M059J (cell line): ENCODE measurements around the gene SLC8A1. TPM values are rescaled to one million over a fixed set of nuclear protein-coding genes. Genes with fewer than 3 reads are reported as not detected.

Experiments used
- DNase-seq: peaks from one replicate; pipeline ENCODE4 v3.0.0-alpha.2; 2012; ENCODE audit warnings: low read depth
- total RNA-seq: library from RNA; depleted of rRNA; stranded (reverse); fragments of >200 nt; shearing (Covaris generic); gene quantifications from 2 replicates; pipeline ENCODE4 v1.2.3, GENCODE V29; 2014

SLC8A1 gene
- total RNA-seq, 1 experiment from 2014 or later: 1.9 TPM

DNA sequence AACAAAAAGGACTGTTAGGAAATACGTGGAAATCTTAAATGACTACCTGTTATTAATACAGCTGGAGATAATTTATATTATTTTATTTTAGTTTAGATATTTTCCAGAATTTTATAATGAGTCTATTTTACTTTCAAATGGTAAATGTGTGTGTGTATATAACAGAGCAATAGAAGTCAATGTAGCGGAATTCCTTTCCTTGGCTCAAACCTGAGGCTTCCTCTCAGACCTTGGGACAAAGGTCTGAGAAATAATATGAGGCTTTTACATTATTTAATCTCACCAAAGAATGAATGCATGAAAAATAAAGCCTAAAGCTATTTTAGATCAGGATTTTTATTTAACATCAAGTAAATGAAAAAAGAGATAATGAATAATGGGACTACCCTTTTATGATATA lies 65.7 kb downstream of the SLC8A1 start:
- peak; percentile 51 for DNase-seq

DNA sequence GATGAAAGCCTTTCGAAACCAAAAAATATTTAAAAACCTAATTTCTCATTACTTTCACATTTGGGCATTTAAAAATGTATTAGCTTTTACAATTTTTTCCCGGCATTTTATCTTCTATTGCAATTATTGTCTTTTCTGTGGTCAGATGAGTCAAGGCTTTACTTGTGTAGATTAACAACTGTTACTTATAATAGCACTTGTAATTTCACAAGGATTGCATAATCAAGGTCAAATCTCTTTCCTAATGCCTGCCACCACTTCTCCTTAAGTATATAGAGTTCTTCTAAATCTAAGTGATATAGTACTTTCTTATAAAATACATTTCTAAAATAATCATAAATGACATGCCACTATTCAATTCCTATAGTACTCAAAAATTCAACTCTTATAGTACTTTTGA lies 67.2 kb downstream of the SLC8A1 start:
- DNase-seq: peak; percentile 67

DNA sequence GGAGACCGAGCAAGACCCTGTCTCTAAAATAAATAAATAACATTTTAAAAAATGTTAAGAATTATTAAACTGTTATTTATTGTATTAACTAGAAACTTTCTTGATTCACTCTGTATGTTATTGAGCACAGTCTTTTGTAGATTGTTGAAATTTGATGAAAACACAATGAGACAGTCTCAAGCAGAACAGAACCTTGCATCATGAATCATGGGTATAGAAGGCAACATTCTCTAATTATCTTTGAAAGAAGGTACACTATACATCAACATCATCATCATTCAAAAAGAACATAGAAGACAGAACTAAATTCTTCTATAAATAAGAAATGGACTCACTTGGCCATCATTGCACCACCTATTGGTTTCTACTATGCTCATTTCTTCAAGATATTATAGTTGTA lies 67.7 kb downstream of the SLC8A1 start:
- DNase-seq: no peak

DNA sequence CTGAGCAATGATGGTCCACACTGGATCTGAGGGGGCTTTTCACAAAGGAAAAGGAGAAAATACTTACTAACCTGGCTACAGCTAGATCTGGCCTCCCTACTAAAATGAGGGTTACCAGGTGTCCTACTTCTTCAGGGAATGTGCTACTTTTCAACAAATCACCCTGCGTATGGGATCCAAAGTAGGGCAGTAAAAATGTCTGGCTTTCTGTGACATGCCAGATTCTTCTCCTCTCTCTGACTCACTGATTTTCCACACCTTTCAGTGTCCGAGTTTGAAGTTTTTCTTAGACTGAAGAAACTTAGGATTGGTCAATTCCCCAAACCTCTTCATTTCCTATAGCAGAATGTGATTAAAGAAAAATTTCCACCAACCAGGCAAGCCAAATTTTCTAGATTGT lies 71.2 kb downstream of the SLC8A1 start:
- no peak for DNase-seq

DNA sequence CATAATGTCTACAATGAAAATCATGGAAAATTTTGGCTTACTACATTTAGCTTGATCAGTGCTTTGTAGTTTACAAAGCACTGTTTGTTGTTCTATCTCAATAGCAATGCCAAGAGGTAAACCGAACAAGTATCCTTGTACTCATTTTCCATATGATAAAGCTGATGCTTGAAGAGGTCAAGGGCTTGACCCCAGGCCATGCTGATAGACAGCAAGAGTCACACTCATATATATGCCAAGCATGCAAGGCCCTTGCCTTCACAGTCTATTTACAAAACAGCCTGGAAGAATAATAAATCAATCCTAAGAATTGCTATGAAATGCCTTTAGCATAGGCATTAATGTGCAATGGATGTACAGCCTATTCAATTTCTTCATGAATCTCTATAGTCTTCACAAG lies 71.8 kb downstream of the SLC8A1 start:
- no peak for DNase-seq

DNA sequence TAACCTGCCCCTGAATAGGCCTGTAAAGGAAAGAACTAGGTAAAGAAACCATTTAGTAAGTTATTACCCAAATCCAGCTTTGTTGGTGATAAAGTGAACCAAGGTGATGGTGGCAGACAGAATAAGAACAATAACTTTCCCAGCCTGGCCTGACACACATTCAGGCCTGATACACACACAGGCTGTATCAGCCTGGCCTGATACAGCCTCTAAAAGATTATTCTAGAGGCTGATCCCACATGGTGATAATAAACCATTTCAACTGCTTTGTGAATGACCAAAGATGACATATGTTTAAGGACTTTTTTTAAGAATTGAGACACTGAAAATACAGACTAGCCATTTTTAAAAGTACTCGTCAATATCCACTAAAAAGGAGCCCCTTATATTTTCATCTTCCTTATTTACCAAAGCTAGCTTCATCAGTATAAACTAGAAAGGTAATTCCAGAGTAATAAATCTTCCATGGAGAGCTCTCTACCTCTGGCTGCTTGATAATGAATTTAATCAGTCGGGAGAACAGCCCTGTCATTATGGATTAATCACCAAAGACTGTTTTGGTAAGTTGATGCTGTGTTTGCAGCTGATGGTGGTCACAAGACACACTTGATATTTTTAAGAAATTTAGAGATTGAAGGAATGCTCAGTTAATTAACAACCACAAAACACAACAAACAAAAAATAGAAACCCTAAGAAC lies 77.2 kb downstream of the SLC8A1 start:
- DNase-seq: no peak

DNA sequence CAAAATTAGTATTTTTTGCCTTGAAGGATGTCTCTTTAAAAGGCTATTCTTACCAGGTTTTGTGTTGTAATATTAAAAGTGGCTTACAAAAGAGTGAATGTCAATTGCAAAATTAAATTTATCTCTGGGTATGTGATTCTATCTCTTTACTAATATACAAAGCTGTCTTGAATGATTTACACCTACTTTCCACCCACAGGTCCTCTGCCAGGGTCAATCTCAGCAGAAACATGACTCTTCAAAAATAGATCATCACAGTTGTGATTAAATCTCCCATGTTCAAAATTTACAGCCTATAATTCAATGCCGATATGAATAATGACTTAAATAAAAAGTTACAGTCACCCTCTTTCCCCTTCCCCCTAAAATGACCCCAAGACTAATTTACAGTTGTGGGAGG lies 78.8 kb downstream of the SLC8A1 start:
- no peak for DNase-seq

DNA sequence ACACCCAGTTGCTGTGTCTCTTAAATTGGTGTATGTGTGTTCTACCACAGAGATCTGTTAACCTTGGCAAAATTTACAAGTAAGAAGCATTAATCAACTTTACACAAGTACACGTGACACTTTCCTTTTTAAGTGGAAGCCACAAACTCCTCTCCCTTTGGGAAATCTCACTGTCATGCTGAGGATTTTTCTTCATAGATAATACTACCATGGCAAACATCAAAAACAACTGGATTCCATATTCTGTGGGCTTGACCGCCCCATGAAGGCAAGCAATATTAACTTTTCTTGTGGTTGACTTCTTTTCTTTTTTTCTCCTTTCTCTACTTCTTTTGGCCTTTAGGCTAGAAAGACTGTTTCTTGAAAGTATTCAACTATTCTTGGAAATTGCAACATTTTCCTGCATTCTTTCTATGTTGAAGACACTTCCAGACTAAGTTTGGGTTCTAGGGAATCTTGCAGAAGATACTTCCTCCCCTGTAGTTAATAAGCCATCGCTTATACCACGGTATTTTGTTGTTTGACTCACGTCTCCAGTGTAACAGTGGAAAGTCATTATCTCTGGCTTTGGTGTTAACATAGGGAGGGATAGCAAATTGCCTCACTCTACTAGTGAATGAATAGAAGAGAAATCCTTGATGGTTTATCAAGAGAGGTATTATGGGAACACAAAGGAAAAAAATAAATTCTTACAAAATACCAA lies 79.5 kb downstream of the SLC8A1 start:
- DNase-seq: peak; percentile 23

DNA sequence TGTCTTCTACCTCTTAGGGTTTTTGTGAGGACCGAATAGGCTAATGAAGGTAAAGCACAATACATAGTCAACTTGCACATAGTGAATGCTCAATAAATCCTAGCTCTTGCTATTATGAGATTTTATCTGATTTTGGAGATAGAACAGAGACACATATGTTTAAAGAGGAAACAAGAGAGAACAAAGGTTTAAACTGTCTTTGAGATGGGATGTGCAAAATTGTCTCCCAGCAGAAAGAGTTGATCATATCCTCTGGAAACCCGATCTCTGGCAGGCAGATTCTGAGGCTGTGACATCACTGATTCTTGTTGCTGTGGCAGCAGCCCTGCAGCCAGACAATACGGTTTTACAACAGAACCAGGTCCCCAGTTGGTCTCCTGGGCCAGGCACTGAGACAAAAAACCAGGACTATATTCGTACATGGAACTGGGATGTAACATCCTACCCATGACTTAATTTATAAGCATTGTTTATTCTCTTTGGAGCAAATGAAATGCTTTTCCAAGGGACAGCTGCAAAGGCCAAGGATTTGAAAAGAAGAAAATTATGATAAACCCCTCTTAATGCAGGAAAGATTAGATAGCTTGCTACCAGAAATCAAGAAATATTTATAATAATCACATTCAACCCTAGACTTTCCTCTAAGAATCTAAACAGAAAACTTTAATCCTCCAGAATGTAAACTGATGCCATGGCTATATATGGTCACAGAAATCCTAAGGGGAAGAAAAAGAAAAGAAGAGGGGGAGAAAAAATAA lies 80.2 kb downstream of the SLC8A1 start:
- peak; percentile 82 for DNase-seq

DNA sequence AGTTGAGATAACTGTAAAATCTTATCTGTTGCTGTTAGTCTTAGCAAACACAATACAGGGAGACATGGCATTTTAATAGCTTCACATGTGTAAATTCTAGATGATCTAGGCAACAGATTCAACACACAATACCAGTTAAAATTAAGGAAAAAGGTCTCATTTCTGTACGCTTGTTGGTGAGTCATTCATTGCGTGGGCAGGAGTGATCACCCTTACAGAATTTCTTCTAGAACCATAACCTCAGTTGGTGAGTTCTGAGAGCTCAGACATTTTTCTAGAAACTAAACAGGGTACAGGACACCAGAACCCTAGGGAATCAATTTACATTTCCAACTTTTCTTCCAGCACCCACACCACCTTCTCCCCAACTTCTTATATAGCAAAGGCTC lies 81.9 kb downstream of the SLC8A1 start:
- peak; percentile 52 for DNase-seq

DNA sequence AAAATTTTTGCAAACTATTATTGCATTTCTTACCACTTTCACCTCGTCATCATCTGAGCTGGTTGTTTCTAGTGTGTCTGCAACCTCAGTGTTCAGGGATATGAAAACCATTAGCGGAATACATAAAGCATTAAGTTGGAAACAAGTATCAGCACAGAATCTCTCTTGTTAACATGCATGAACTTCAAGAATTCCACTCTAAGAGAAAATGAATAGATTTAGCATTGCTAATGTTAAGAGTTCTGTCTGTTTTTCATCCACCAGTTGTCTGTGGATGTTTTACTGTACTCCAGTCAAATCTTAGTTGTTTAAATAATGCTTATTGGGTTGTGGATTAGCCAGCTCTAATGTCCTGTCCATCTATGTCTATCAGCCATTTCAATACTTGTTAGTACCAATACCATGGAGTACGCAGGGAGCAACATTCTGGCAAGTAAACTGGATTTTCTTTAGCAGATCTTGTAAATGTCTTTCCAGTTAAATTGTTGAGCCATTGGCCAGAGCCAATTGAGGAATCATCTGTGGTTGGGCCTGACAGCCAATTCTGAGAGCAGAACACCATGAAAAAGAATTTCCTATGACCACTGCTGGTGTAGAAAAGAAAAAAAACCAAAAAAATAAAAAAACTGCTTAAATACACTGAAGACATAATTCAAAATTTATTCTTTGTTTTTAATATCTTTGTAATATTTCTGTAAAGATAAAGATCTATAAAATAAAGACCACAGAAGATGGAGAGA lies 82.5 kb downstream of the SLC8A1 start:
- DNase-seq: no peak

DNA sequence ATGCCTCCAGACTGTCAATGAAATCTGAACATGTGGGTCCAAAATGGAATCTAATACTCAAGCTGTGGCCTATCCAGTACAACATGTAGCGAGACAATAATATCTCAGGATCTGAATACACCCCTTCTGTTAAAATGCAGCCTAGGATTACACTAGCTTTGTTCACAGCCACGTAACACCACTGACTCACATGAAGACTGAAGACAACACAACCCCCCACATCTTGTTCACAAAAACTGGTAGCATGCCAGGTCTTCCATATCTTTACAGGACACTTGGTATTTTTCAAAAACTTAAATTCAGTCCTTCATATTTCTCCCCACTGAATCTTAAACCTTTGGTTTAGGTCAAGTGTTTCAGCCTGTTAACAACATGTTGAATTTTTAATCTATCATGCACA lies 84.2 kb downstream of the SLC8A1 start:
- peak; percentile 60 for DNase-seq

DNA sequence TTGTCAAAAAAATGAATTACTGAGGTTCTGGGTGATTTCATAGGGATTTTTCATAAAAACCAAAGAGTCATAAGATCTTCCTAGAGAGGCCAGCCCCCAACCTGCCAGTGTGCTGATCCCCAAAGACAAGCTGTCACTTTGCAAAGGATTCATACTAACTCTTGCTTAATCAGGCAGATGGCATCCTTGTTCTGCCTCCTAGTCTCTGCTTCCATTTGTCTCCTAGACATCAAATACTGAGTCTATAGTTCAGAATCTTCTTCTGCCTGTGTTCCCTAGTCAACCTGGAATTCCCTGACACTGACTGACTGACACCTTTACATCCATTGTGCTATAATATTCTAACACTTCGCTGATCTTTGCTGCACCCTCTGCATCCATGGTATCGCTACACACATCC lies 84.9 kb downstream of the SLC8A1 start:
- no peak for DNase-seq

DNA sequence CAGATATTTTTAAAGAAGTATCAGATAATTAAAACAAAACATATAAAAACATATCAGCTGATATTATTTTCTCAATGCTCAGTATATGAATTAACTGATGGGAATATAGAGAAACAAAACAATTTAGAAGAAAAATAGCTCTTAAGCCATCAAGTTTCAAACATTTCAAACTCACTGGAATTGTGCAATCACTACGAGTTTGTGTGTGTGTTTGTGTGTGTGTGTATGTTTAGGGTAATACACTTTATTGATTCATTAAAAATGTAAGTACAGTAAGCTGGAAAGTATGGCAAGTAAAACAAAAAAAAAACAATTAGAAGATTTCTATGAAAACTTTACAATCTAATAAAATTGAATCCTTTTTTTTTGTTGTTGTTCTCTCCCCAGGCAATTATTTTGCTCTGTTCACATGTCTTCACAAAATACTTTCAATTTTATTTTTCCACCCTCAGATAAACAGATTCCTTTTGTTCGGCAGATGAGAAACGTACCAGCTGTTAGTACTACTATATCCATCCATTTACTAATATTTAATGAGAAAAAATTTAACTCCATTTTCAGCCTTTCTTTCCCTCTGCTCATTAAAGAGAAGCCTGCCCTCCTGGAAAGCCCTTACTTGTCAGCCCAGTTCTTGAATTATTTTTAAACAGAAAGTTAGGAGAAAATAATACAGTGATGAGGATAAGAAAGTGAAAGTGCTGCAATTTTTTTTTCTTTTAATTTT lies 87.6 kb downstream of the SLC8A1 start:
- DNase-seq: no peak

DNA sequence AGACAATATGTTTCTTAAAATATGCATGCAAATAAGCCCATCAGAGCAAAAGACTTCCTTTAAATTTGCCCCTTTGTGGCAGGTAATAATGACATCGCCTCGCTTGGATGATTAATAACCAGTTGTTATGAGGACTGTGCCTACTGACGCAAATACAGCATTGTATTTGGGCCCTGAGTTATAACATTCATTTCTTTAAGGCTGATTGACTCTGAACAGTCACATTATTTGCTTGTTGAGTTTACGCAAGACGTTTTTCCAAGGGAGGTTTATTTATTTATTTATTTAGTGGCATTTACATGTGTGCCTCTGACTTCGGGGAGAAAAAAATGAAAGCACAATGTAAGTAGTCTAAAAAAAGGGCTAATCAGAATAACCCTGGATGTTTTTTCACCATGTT lies 88.3 kb downstream of the SLC8A1 start:
- no peak for DNase-seq

DNA sequence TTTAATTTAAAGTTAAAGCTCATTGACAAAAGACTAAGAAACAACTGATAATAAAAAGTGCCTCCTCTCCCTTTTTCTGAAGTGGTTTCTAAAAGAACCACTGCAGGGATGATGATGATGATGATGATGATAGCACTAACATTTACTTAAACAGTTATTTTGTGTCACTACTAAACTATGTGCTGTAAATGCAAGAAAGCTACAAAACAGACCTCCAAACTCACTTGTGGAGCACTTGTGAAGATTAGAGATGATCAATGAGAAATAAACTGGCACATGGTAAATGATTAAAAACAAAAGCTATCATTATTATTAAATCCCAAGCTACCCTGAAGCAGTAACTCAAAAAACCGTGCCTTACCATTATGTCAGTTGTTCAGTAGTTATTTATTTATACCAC lies 88.7 kb downstream of the SLC8A1 start:
- DNase-seq: no peak

DNA sequence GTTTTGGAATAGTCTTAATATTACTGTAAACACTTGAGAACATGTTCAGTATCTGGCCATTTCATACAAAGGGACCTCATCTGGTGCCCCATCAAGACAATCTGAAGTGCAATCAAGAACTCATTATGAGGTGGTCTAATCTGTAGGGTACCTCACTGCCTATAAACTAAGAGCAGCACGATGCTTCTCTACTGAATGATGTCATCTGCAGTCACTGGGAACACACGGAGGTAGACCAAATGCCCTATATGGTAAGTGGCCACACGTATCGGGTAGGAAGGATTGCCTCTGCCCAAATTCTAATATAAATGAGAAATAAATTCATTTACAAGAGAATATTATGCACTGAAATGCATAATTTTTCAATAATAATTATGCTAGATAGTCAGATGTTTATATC lies 90.4 kb downstream of the SLC8A1 start:
- no peak for DNase-seq

DNA sequence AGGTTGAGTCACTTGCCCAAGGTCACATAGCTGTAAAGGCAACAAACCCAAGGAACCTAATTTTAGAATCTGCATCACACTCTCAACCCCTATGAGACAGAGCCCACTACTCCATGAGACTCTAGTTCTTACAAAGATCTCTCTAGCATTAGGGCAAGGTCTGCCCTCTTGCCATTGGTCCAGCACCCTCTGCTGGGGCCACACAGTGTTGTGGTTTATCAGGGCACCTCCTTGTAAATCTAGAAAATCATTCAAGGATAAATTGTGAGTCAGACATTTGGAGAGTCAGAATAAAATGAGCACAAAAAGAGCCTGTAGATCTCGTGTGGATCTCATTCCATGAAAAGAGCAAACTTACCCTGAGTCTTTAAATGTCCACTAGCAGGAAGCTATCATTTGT lies 91.2 kb downstream of the SLC8A1 start:
- peak; percentile 78 for DNase-seq

DNA sequence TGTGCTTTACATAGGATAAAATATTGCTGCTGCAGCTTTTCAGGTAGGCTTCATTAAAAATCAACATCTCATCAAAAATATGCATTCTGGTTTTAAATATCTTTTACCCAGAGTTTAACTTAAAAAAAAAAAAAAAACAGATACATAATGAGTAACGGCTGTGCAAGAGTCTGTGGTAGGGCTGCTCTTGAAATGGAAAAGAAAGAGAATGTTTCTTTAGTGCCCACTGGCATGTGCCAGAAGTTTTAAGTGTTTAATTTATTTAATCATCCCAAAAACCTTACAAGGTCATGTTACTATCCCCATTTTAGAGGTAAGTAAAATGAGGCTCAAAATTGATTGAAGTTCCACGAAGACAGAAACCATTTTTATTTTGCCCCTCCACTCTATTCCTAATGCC lies 92.1 kb downstream of the SLC8A1 start:
- no peak for DNase-seq

DNA sequence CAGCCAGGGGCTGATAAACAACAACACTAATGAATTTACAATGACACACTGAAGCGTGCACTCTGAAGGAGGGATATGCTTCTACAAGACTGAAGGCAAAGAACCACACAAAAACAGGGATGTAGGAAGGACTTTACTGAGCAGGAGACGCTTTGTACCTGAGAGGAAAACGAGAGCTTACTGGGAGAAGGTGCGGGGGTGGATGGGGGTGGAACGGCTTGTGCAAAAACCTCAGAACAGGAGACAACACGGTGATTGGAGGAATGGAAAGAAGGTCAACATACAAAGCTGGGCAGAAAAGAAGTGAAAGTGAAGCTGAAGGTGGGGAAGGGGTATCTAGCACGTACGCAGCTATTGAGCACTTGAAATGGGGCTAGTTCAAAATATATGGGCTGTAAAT lies 93.1 kb downstream of the SLC8A1 start:
- DNase-seq: no peak

DNA sequence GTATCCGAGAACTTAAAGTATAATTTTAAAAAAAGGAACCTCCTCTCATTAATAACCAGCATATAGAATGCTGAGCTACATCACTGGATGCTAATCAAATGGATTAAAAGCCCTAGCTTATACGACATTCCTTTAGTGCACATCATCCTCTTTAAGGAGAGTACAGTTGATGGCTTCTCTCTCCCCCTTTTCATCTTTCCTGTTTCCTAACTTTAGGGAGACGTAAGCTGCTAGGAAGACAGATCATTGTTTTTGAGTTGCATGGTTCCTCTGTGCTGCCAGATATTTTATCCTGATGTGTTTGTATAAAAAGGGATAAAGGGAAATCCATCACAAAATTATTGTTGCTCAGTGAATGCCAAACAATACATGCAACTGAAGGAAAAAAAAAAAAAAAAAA lies 94.2 kb downstream of the SLC8A1 start:
- DNase-seq: no peak

DNA sequence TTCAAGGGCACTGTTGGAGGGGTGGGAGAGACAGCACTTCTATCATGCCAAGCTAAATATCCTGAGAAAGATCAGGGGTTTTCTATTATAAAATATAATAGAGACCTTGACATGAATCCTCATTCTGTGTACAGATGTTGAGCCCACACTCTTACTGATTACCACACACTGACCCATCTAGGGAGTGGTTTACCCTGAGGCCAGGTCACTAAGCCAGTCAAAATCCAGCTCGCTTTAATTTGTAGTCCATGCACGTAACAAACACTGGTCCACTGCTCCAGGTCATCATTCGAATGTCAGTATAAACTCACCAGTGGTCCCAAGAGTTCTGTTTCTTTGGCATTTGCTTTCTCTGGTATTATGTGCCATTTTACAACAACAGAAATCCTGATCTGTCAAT lies 96.4 kb downstream of the SLC8A1 start:
- no peak for DNase-seq
